ENCODE results near the gene MAG. TPM values are rescaled to one million over a fixed set of nuclear protein-coding genes. Genes with fewer than 3 reads are reported as not detected.

Gene MAG
- total RNA-seq, 1 experiment from 2014 or later, result not detected

DNA sequence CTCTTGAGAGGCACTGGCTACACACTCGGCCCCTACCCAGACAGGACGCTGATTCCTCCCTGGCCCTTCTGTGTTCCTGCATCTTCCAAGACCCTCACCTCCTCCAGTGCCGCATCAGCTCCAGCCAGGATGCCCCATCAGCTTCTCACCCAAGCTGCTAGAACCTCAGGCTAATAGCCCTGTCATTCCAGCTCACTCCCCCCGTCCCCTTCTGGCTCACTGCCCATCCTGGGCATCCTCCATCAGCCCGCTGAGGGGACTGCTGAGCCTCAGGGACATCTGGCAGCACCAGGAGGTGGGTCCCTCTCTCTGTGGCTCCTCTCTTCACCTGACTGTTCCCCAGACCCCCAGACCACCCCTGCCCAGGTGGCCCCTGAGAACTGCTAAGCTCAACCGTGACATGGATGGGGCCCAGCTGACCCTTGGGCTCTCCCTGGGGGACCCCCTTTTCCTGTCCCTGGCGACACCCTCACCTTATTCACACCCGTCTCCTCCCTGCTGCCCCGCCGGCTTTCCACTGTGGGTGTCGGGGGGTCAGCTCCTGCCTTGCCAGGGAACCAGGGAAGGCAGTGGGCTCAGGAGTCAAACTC lies 71.1 kb downstream of the MAG start:
- H3K4ac ChIP-seq (ENCODE audit: low read depth, low read length), result no peak overlapping the region
- no peaks in the 10 kb centered on the region for H3K23me2 ChIP-seq (ENCODE audit: insufficient read length, low read depth, low read length, poor library complexity, severe bottlenecking)
- peak; percentile 4 for DNase-seq
- H3K79me2 ChIP-seq (ENCODE audit: insufficient read depth, low read length), result no peaks in the 10 kb centered on the region
- H4K20me1 ChIP-seq (ENCODE audit: control insufficient read depth, insufficient read depth, insufficient read length), result no peaks in the 10 kb centered on the region
- H3K56ac ChIP-seq (ENCODE audit: insufficient read length, low read depth, low read length), result no peak overlapping the region
- no peak overlapping the region for H3T11ph ChIP-seq (ENCODE audit: low read length)
- TF ChIP-seq, protein P1, sequence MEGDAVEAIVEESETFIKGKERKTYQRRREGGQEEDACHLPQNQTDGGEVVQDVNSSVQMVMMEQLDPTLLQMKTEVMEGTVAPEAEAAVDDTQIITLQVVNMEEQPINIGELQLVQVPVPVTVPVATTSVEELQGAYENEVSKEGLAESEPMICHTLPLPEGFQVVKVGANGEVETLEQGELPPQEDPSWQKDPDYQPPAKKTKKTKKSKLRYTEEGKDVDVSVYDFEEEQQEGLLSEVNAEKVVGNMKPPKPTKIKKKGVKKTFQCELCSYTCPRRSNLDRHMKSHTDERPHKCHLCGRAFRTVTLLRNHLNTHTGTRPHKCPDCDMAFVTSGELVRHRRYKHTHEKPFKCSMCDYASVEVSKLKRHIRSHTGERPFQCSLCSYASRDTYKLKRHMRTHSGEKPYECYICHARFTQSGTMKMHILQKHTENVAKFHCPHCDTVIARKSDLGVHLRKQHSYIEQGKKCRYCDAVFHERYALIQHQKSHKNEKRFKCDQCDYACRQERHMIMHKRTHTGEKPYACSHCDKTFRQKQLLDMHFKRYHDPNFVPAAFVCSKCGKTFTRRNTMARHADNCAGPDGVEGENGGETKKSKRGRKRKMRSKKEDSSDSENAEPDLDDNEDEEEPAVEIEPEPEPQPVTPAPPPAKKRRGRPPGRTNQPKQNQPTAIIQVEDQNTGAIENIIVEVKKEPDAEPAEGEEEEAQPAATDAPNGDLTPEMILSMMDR (conservative IDR thresholded peaks at IDR 0.05), result no peak
- H4K91ac ChIP-seq (ENCODE audit: insufficient read length, low read depth, low read length), result no peak overlapping the region
- H3K9me3 ChIP-seq (ENCODE audit: control insufficient read depth, low read depth, low read length), result no peaks in the 10 kb centered on the region
- H3K27ac ChIP-seq (ENCODE audit: insufficient read length, low read depth, low read length), result no peak overlapping the region
- peaks cover 1 to 3% of the 10 kb centered on the region in 2 experiments; a peak in 2 of 4 replicates for H3K4me1 Mint-ChIP-seq
- H4K5ac ChIP-seq (ENCODE audit: insufficient read length, low read depth, low read length), result no peak overlapping the region
- H3K18ac ChIP-seq (ENCODE audit: insufficient read length, low read depth, low read length), result no peak overlapping the region
- no peak overlapping the region for H3K23ac ChIP-seq (ENCODE audit: insufficient read length, low read depth, low read length)
- H3K9me3 Mint-ChIP-seq, result no peaks in the 10 kb centered on the region
- no peak overlapping the region for H3K4me2 ChIP-seq (ENCODE audit: insufficient read depth, insufficient read length, low read length)
- no peaks in the 10 kb centered on the region for H3K27me3 ChIP-seq (ENCODE audit: insufficient read depth, low read length)
- H4K8ac ChIP-seq (replicated peaks; ENCODE audit: insufficient read length, low read depth, low read length), result no peak overlapping the region
- H3K27me3 Mint-ChIP-seq (ENCODE audit: low read depth), result peaks cover 10% of the 10 kb centered on the region
- H2AFZ ChIP-seq (ENCODE audit: low read length), result no peak overlapping the region
- no peak overlapping the region for H2BK15ac ChIP-seq (ENCODE audit: low read depth, low read length)
- H3K4me3 Mint-ChIP-seq, result no peak overlapping the region
- no peak overlapping the region for H3K14ac ChIP-seq (ENCODE audit: insufficient read depth, low read length)
- H2BK5ac ChIP-seq (ENCODE audit: insufficient read length, low read length), result no peak overlapping the region
- H3K27ac Mint-ChIP-seq, result no peak overlapping the region
- H2BK20ac ChIP-seq (ENCODE audit: low read depth, low read length, poor library complexity, severe bottlenecking), result no peak overlapping the region
- H3K36me3 Mint-ChIP-seq (ENCODE audit: insufficient read depth in 1 of 3, low read depth in 3 of 3), result no peaks in the 10 kb centered on the region
- H3K4me1 ChIP-seq (ENCODE audit: insufficient read depth, low read length), result no peaks in the 10 kb centered on the region
- no peak overlapping the region for H2AK5ac ChIP-seq (ENCODE audit: insufficient read length, low read length)
- H2BK12ac ChIP-seq (ENCODE audit: insufficient read length, low read depth, low read length), result no peak overlapping the region
- whole genome bisulfite sequencing (ENCODE audit: extremely low coverage, insufficient read length, low lambda C conversion rate), result no CpG with 5 or more reads among the region's 11 CpGs
- H3K9ac ChIP-seq (ENCODE audit: extremely low read depth, insufficient read length, low read length), result no peak overlapping the region
- H2BK120ac ChIP-seq (ENCODE audit: low read depth, low read length, poor library complexity, severe bottlenecking), result no peak overlapping the region
- no peaks in the 10 kb centered on the region for H3K79me1 ChIP-seq (ENCODE audit: insufficient read depth, low read depth, low read length, poor library complexity, severe bottlenecking)

Small RNA genes lying within 50 kb of the gene (microRNA-seq; reads per million reads assigned to microRNA genes)
- gene MIR5196 (ENCODE audit: borderline microRNAs expressed), result not detected

Other genes starting within 250 kb of the MAG start
- gene FXYD3, start 176.3 kb upstream of the MAG start, total RNA-seq (2021), result 1.5 TPM in 2 replicates
- 2.6 and 3.2 TPM in 2 replicates for gene LGI4, start 157.1 kb upstream of the MAG start, total RNA-seq (2021)
- gene FXYD1, start 153.3 kb upstream of the MAG start, total RNA-seq (2021), result 6.8 and 7.7 TPM in 2 replicates
- 8.2 and 9.0 TPM in 2 replicates for gene FXYD7, start 148.9 kb upstream of the MAG start, total RNA-seq (2021)
- 83.7 and 100 TPM in 2 replicates for gene FXYD5, start 137.4 kb upstream of the MAG start, total RNA-seq (2021)
- not detected in 2 replicates for gene FAM187B, start 63.4 kb upstream of the MAG start, total RNA-seq (2021)
- 151 and 152 TPM in 2 replicates for gene LSR, start 43.2 kb upstream of the MAG start, total RNA-seq (2021)
- gene USF2, start 23.2 kb upstream of the MAG start, total RNA-seq (2021), result 113 and 123 TPM in 2 replicates
- 0.52 and 0.83 TPM in 2 replicates for gene HAMP, start 9.6 kb upstream of the MAG start, total RNA-seq (2021)
- gene CD22, start 37.0 kb downstream of the MAG start, total RNA-seq (2021), result not detected in 2 replicates
- gene FFAR1, start 55.7 kb downstream of the MAG start, total RNA-seq (2021), result not detected in 2 replicates
- not detected in 2 replicates for gene FFAR3, start 66.3 kb downstream of the MAG start, total RNA-seq (2021)
- not detected in 2 replicates for gene GPR42, start 78.9 kb downstream of the MAG start, total RNA-seq (2021)
- not detected in 2 replicates for gene FFAR2, start 156.1 kb downstream of the MAG start, total RNA-seq (2021)
- gene KRTDAP, start 198.3 kb downstream of the MAG start, total RNA-seq (2021), result 0.87 and 1.3 TPM in 2 replicates
- 267 and 278 TPM in 2 replicates for gene DMKN, start 221.5 kb downstream of the MAG start, total RNA-seq (2021)
- gene SBSN, start 236.2 kb downstream of the MAG start, total RNA-seq (2021), result 0.15 and 0.24 TPM in 2 replicates
- not detected in 2 replicates for gene GAPDHS, start 241.3 kb downstream of the MAG start, total RNA-seq (2021)

Data from H9 (cell line).